Kidney (tissue), 14 donors: ENCODE data around the gene MLC1. TPM values are rescaled to one million over a fixed set of nuclear protein-coding genes. Genes with fewer than 3 reads are reported as not detected.

Source experiments
- DNase-seq, 5 donors: peaks; one replicate each; pipeline ENCODE4 v3.0.0-alpha.2; 2013 to 2020
- FAIRE-seq: peaks from 2 replicates; lab custom pipeline; 2012; peaks lifted over from hg19 to GRCh38; lab: Jason Lieb, UNC
- H3K27ac ChIP-seq, 2 donors: one replicate each; pipeline ENCODE4 v1.7.0; 2013; ENCODE audit warnings: low read depth in 2 of 2, low read length in 2 of 2, inconsistent platforms in 1 of 2
- H3K27me3 ChIP-seq: one replicate; pipeline ENCODE4 v1.7.1; 2013; ENCODE audit warnings: low read length, inconsistent platforms; ENCODE audit not compliant: control insufficient read depth, insufficient read depth
- H3K36me3 ChIP-seq, 3 donors: one replicate each; pipeline versions ENCODE4 v1.7.0 to v1.7.1; 2013; ENCODE audit warnings: low read length in 3 of 3, control low read depth in 1 of 3, inconsistent platforms in 1 of 3; ENCODE audit not compliant: insufficient read depth in 3 of 3, control insufficient read depth in 2 of 3
- H3K4me1 ChIP-seq, 3 donors: one replicate each; pipeline versions ENCODE4 v1.7.0 to v1.7.1; 2013; ENCODE audit warnings: low read length in 3 of 3, inconsistent platforms in 1 of 3, low read depth in 1 of 3; ENCODE audit not compliant: control insufficient read depth in 2 of 3, insufficient read depth in 2 of 3
- H3K4me3 ChIP-seq, 3 donors: one replicate each; pipeline versions ENCODE4 v1.7.0 to v1.8.1; 2013; ENCODE audit warnings: low read length in 3 of 3, control low read depth in 1 of 3, inconsistent platforms in 1 of 3
- H3K9ac ChIP-seq, 3 donors: one replicate each; pipeline versions ENCODE4 v1.7.0 to v1.7.1; 2013; ENCODE audit warnings: low read length in 3 of 3, control low read depth in 1 of 3, inconsistent platforms in 1 of 3
- H3K9me3 ChIP-seq, 3 donors: one replicate each; pipeline versions ENCODE4 v1.7.0 to v1.7.1; 2013; ENCODE audit warnings: low read length in 3 of 3, control low read depth in 1 of 3, inconsistent platforms in 1 of 3; ENCODE audit not compliant: control insufficient read depth in 2 of 3, insufficient read depth in 1 of 3
- intact Hi-C: fragments of 100-400 bp; cut with DNase I; formaldehyde crosslinking; loops from one replicate; pipeline ENCODE4 v1.11.1; 2022
- polyA plus RNA-seq: library from polyadenylated mRNA; stranded (reverse); fragments of 350-450 nt; fragmentation: Illumina TruSeq; extraction: RNeasy Lipid Tissue Mini Kit (QIAGEN cat#74804); gene quantifications from one replicate; pipeline ENCODE4 v1.2.3, GENCODE V29; 2014; ENCODE audit warnings: low read depth, low replicate concordance; ENCODE audit not compliant: insufficient read depth
- total RNA-seq: library from RNA; stranded (reverse); fragmentation: NEBNext Ultra II Directional; extraction: Animal tissue kit (Norgen Biotek cat#: 25700); gene quantifications from one replicate; pipeline ENCODE4 v1.2.1, GENCODE V29; 2021
- TF ChIP-seq, protein P1 (sequence below): IDR thresholded peaks from 3 replicates; pipeline ENCODE4 v1.5.1; 2012; ENCODE audit warnings: mild to moderate bottlenecking, moderate library complexity, borderline replicate concordance; ENCODE audit not compliant: insufficient read depth; ENCODE audit errors: extremely low read depth
- donor health status: control.
- donor health status: control.
- donor health status: control.
- donor health status: control.
- donor health status: control.
- donor health status: DM: yes; HTN: yes; CAD: no.
- donor health status: Normal renal cell carcinoma (clear cell type).

Gene MLC1
- total and polyA plus RNA-seq, 2 donors from 2014 or later: 0.28 TPM; not detected in 1

DNA sequence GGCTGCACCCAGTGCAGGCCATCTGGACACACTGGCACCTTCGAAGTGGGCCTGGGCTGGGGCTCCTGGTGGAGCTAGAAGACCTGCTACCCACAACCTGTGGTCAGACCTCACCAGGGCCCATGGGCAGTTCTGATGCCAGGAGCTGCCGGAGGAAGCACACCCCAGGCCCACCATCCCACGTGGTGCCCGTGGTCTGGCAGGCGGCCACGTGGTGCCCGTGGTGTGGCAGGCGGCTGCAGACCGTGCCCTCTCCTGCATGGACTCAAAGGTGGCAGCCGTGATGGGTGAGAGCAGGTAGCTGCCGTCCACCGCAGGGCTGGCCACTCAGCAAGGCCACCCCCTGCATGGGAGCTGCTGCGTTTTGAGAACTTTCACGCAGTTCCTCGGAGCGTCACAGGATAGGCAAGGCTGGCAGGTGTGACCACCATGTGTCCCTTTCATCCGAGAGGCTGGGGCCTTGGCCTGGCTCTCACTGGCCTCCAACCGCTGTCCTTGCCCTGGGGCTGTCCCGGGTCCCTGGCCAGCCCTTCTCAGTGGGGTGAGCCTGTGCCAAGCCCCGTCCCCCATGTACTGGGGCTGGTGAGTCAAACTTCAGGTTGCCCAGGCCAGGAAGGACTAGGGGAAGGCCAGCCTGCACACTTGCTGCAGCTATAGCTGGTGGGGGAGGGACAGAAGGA lies 68.8 kb downstream of the MLC1 start:
- H3K9me3 ChIP-seq: peaks cover 0 to 8% (median 0%) of the 10 kb centered on the region in 3 donors
- H3K4me3 ChIP-seq: no peak overlapping the region
- H3K27me3 ChIP-seq: peaks cover 9% of the 10 kb centered on the region
- TF ChIP-seq, protein P1, sequence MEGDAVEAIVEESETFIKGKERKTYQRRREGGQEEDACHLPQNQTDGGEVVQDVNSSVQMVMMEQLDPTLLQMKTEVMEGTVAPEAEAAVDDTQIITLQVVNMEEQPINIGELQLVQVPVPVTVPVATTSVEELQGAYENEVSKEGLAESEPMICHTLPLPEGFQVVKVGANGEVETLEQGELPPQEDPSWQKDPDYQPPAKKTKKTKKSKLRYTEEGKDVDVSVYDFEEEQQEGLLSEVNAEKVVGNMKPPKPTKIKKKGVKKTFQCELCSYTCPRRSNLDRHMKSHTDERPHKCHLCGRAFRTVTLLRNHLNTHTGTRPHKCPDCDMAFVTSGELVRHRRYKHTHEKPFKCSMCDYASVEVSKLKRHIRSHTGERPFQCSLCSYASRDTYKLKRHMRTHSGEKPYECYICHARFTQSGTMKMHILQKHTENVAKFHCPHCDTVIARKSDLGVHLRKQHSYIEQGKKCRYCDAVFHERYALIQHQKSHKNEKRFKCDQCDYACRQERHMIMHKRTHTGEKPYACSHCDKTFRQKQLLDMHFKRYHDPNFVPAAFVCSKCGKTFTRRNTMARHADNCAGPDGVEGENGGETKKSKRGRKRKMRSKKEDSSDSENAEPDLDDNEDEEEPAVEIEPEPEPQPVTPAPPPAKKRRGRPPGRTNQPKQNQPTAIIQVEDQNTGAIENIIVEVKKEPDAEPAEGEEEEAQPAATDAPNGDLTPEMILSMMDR: no peak
- no peaks in the 10 kb centered on the region for H3K36me3 ChIP-seq
- DNase-seq (peak in 1 of 5 donors; percentile 70), FAIRE-seq (no peak)
- no peak overlapping the region for H3K27ac ChIP-seq
- intact Hi-C loops: no loop called here
- no peak overlapping the region for H3K9ac ChIP-seq
- H3K4me1 ChIP-seq: no peaks in the 10 kb centered on the region

DNA sequence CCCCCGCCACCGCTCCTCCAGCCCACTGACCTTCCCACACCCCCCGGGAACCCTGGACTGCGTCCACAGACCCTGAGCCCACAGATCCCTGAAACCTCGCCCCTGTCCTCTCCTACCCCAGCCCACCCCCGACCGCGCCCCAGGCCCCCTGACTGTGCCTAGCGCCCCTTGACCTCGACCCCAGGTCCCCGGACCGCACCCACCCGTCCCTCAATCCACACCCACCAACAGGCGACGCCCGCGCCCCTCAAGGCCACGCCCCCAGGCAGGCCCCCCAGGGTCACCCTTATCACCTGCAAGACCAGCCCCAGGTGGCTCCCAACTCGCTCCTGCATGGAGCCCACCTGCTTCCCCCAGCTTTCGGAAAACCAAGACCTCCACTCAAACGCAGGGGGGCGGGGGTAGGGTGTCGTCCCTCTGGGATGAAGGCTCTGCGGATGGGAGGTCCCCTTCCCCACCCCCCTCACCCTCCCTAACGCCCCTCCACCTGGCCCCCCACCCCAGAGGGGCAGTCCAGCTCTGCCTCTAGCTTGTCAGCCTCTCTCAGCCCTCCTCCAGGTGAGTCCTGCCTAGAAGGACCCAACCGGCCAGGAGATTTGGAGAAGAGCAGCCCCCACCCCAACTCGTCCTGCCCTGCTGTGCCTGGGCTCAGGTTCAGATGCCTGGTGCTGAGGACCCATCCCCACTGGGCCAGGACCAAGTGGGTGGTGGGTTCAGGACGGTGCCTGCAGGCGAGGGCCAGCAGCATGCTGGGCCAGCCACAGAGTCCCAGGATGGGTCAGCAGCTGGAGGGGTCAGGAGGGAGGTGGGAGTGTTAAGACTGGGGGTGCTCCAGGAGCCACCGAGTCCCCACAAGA lies 69.5 kb downstream of the MLC1 start:
- Histone ChIP-seq H3K27ac (no peak overlapping the region), H3K4me3 (no peak overlapping the region), H3K9me3 (peaks cover 0 to 6% (median 0%) of the 10 kb centered on the region in 3 donors), H3K4me1 (no peaks in the 10 kb centered on the region), H3K36me3 (no peaks in the 10 kb centered on the region), H3K27me3 (peaks cover 13% of the 10 kb centered on the region), H3K9ac (no peak overlapping the region)
- TF ChIP-seq, protein P1: no peak
- intact Hi-C loops: no loop called here
- peak in 2 of 5 donors; percentile 69 to 75 for DNase-seq
- no peak for FAIRE-seq

DNA sequence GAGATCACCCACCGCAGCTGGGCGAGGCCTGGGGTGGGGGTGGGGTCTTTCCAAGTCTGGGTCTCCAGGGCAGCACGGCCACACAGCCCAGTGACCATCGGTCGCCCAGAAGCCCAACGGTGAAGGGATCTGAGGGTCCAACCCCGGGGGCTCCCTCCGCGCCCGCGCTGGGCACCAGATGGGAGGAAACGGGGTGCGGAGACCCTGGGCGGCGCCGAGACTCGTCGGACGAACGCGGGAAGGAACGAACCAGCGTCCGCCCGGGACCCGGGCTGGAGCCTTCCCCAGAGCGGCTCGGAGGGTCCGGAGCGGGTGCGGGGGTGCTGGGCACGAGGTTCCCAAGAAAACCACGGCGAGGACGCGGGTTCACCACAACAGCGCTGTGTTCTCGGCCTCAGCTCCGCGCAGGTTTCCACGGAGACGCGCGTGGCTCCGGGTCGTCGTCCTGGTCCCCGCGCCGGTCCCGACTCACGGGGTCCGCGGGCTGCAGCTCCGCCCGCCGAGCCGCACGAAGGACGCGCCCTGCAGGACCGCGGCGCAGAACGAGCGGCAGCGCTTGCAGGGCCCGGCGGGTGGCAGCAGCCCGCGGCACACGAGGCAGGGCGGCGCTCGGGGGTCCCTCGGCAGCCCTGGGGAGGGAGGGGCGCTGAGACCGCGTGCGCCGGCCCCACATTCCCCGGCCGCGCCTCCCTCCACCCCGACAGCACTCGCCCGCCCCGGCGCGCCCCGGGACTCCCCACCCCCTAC lies 70.4 kb downstream of the MLC1 start:
- DNase-seq: peak in 2 of 5 donors; percentile 50 to 70
- Histone ChIP-seq H3K9ac (no peak overlapping the region), H3K4me3 (no peak overlapping the region)

More for the DNA sequence above, 70.4 kb downstream of the MLC1 start:
- FAIRE-seq: no peak
- intact Hi-C loops: no loop called here
- no peaks in the 10 kb centered on the region for H3K36me3 ChIP-seq
- TF ChIP-seq, protein P1: no peak
- no peaks in the 10 kb centered on the region for H3K9me3 ChIP-seq
- no peak overlapping the region for H3K27ac ChIP-seq
- no peaks in the 10 kb centered on the region for H3K4me1 ChIP-seq
- peaks cover 13% of the 10 kb centered on the region for H3K27me3 ChIP-seq
